Cardiac septum (tissue), 1 donor: ENCODE measurements around the gene HECW1. TPM values are rescaled to one million over a fixed set of nuclear protein-coding genes. Genes with fewer than 3 reads are reported as not detected.
A peak's percentile ranks its signal among the peaks of the same experiment; 100 is the strongest.
"Not testable (repeated sequence)": the region's sequence is repeated elsewhere in the genome, so short reads cannot be mapped to it uniquely, and the experiment has no call there.

Source experiments
- DNase-seq: peaks from one replicate; pipeline ENCODE4 v3.0.0-alpha.2; 2020; ENCODE audit warnings: low spot score
- intact Hi-C: fragments of 100-400 bp; cut with DNase I; formaldehyde crosslinking; loops from one replicate; pipeline ENCODE4 v1.14.0; 2022
- total RNA-seq: library from RNA; stranded (reverse); fragmentation: NEBNext Ultra II Directional; extraction: Animal tissue kit (Norgen Biotek cat#: 25700); gene quantifications from one replicate; pipeline ENCODE4 v1.2.1, GENCODE V29; 2021
- donor health status: DM: no; HTN: no; CAD: no.

The HECW1 gene
- total RNA-seq, 1 donor from 2014 or later: not detected

DNA sequence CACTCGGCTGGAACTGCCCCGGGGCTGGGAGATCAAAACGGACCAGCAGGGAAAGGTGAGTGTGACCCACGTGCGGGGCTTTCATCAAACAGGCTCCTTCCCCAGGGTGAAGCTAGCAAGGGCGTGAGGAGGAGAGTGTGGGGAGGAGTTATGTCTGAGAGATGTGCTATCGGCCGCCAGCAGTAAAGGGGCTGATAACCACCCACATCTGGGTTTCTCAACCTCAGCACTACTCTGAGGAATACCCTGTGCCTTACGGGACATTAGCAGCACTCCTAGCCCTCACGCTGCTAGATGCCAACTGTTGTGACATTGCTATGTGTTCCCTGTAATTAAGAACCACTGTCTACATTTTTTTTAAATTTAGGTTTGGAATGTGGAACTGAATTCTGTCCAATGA lies 356.6 kb downstream of the HECW1 start:
- no peak for DNase-seq
- intact Hi-C loops: loop anchor here (10.0 kb wide), 1 partner anchor 256 kb away; the partner anchor contains the start of gene COA1

DNA sequence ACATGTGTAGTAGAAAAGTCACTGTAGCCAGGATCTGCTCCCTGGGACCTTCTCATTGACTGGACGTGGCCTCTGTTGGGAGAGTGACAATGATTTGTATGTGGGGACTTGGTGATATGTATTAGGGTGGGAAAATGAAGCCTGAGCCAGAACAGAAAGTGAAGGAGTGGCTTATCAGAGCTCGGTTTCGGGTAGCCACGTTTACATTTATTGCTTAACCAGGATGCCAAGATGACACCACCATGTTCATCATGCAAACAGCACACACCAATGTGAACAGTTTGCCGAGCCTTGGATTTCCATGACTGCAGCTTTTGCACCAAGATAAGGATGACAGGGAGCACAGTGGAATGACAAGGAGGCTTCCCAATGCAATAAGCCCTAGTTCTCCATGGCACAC lies 357.7 kb downstream of the HECW1 start:
- DNase-seq: no peak
- intact Hi-C loops: no loop called here

GRCh38 chr7:43475983-43476382 lies 363.5 kb downstream of the HECW1 start:
- intact Hi-C loops: no loop called here
- no peak for DNase-seq

DNA sequence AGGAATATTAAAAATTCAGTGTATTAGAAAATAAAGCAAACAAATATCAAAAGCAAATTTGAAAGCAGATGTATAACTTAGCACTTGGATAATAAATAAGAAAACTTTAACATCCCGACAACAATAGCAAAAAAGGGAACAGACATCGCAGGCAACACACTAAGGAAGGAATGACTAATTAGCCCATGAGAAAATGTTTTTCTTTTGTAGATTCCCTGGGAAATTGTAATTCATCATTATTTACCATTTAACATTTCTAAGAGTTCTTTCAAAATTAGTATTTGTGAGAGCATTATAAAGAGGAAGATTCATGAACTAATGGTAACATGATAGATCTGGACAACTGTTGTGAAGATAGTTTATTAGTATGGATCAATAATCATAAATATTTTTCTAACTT lies 364.4 kb downstream of the HECW1 start:
- intact Hi-C loops: no loop called here
- no peak for DNase-seq

DNA sequence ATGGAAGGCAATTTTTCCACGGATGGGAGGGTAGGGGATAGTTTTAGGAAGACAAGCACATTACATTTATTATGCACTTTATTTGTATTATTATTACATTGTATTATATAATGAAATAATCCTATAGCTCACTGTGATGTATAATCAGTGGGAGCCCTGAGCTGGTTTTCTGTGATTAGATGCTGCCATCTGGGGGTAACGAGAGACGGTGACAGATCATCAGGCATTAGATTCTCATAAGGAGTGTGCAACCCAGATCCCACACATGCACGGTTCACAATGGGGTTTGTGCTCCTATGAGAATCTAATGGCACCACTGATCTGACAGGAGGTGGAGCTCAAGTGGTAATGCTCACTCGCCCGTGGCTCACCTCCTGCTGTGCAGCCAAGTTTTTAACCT lies 366.6 kb downstream of the HECW1 start:
- intact Hi-C loops: no loop called here
- no peak for DNase-seq

DNA sequence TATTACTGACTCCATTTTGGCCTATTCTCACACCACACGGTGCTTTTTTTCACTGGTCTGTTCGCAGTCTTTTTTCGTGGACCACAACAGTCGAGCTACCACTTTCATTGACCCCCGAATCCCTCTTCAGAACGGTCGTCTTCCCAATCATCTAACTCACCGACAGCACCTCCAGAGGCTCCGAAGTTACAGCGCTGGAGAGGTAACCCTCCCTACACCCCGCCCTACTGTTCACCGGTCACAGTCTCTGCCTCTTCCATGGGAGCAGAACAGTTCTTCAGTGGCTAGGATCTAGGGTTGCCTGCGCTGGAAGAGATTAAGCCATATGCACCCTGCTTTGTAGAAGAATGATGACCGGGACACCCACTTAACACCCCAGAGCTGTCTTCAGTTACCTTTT lies 367.1 kb downstream of the HECW1 start:
- no peak for DNase-seq
- intact Hi-C loops: no loop called here

GRCh38 chr7:43480581-43480980 lies 368.1 kb downstream of the HECW1 start:
- intact Hi-C loops: no loop called here
- no peak for DNase-seq

DNA sequence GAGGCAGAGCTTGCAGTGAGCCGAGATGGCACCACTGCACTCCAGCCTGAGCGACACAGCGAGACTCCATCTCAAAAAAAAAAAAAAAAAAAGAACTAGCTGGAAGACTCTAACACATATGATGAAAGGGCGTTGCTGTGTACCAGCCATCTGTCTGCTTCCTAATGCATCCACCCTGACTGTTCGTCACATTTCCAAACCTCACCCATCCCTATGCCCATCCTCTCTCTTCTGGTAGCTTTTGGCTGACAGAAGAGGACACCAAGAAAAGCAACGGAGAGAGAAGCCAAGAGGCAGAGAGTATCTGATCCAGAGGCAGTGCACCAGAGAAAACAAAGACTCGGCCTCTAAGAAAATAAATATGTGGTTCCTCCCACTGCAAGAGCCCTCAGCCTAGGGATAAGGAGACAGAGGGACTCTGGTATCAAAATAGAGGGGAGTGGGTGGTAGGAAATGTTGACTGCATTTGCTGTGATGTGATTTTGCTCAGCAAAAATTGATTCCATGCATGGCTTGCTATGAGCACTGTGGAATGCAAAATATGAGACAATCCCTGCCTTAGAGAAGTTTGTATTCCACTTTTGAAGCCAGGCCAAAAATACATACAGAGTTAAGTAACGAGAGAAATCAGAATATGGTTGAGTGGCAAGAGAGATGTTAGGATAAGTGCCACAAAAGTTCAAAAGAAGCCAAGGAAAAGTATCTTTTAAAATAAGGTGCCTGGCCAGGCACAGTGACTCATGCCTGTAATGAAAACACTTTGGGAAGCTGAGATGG lies 369.6 kb downstream of the HECW1 start:
- intact Hi-C loops: no loop called here
- DNase-seq: peak; percentile 3

- intact Hi-C loops: no loop called here
- peak; percentile 19 for DNase-seq
Observed at GRCh38 chr7:43482679-43483252, 370.3 kb downstream of the HECW1 start.

DNA sequence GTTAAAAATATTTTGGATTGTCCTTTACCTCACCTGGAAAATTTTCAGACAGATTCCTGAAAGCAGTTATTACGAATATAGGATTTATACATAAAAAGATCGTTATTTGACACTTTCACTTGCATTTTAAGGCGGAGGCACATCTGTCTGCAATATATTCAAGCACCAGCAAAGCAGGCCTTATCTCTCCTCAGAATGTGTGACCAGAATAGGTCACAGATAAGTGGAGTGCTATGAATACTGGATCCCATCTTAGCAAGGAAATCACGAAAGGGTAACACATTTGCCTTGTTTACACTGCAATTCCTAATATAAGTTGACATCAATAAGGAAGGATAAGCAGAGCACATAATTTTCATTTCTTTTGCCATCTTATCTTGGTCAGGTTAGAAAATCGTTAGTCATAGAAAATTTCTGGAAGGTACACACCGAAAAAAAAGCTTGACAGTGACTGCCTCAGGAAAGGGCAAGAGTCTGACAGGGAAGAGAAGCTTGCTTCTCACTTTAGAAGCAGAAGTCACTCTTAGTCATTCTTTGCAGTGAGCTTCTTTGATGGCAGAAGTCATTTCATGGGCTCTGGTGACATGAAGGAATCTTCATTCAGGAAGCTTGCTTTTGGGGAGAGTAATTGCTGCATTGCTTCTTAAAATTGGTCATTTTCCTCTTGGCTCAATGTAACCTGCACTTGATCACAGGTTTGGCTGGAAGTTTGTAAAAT lies 372.4 kb downstream of the HECW1 start:
- intact Hi-C loops: no loop called here
- DNase-seq: no peak

DNA sequence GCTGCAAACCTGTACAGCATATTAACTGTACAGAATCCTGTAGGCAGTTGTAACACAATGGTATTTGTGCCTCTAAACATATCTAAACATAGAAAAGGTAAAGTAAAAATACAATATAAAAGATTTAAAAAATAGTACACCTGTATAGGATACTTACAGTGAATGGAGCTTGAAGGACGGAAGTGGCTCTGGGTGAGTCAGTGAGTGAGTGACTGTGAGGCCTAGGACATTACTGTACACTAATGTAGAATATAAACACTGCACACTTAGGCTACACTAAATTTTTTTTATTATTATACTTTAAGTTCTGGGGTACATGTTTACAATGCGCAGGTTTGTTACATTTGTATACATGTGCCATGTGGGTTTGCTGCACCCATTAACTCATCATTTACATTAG lies 373.1 kb downstream of the HECW1 start:
- intact Hi-C loops: no loop called here
- no peak for DNase-seq

DNA sequence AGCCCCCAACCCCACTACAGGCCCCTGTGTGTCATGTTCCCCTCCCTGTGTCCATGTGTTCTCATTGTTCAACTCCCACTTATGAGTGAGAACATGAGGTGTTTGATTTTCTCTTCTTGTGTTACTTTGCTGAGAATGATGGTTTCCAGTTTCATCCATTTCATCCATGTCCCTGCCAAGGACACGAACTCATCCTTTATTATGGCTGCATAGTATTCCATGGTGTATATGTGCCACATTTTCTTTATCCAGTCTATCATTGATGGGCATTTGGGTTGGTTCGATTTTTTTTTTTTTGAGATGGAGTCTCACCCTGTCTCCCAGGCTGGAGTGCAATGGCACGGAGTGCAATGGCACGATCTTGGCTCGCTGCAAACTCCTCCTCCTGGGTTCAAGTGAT lies 373.6 kb downstream of the HECW1 start:
- intact Hi-C loops, DNase-seq: not testable (repeated sequence)

DNA sequence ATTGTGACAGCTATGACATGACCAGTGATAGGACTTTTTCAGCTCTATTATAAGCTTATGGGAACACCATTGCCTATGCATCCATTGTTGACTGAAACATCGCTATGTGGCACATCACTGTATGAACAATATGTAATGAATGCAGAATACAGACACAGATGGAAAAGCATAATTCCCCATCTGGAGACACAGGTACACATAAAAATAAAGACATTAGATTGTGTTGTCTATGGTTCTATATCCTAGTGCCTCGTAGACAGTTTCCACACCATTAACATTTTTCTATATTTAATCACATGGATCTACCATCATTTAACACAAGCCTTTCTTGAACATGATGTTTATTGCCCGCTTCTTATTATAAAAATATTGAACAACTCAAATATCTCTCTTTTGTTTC lies 374.2 kb downstream of the HECW1 start:
- intact Hi-C loops: no loop called here
- DNase-seq: no peak

DNA sequence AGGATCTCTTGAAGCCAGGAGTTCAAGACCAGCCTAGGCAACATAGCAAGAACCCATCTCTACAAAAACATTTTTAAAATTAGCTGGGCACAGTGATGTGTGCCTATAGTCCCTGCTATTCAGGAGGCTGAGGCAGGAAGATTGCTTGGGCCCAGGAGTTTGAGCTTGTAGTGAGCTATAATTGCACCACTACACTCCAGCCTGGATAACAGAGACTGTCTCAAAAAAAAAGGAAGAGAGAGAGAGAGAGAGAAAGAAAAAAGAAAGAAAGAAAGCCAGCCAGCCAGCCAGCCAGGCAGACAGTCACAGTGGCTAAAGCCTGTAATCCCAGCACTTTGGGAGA lies 375.3 kb downstream of the HECW1 start:
- intact Hi-C loops: no loop called here
- DNase-seq: no peak

- intact Hi-C loops: no loop called here
- no peak for DNase-seq
Observed at GRCh38 chr7:43489257-43489656, 376.8 kb downstream of the HECW1 start.

DNA sequence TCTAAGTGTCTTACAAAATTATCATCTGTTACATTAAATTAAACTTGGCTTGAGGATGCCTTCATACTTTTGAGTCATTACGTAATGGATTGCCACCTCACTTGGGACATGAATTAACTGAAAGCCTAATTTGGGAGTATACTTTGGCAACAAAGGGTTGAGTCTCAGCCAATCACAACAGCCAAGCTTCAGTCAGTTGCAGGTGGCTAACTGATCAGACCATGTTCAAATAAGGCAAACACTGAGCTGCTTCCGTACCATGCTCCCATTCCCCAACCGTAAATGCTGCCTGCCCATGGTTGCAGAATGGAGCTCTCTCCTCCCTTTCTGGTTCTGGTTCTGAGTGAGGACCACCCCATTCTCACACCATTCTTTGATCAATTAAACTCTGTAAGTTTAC lies 377.6 kb downstream of the HECW1 start:
- intact Hi-C loops: no loop called here

GRCh38 chr7:43491123-43491522 lies 378.7 kb downstream of the HECW1 start:
- intact Hi-C loops: no loop called here
- no peak for DNase-seq

More for the DNA sequence above, 377.6 kb downstream of the HECW1 start:
- DNase-seq: no peak

DNA sequence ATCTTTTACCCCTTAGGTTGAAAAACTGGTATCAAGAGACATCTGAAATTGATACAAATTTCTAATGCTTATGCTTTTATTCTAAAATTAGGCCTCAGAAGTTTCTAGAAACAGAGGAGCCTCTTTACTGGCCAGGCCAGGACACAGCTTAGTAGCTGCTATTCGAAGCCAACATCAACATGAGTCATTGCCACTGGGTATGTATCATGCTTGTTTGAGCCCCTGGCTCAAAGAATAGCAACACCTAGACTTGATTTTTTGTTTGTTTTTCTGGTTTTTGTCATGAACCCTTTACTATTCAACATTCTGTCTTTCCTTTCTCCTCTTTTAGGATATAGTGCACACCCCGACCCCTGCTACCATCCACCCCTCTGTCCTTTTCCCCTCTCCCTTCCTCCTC lies 379.5 kb downstream of the HECW1 start:
- DNase-seq: no peak
- intact Hi-C loops: no loop called here

GRCh38 chr7:43492896-43493295 lies 380.4 kb downstream of the HECW1 start:
- intact Hi-C loops: no loop called here
- no peak for DNase-seq

- intact Hi-C loops: no loop called here
- DNase-seq: no peak
Observed at GRCh38 chr7:43495572-43495971, 383.1 kb downstream of the HECW1 start.

GRCh38 chr7:43496596-43496995 lies 384.1 kb downstream of the HECW1 start:
- DNase-seq: no peak
- intact Hi-C loops: no loop called here
